AG09319 (cell line): Measurements from ENCODE around the gene SGSM1.

ENCODE experiments used
- DNase-seq: peaks from one replicate; pipeline ENCODE4 v3.0.0-alpha.2; 2010; ENCODE audit warnings: low read depth; ENCODE audit errors: extremely low read depth
- TF ChIP-seq, protein P1 (sequence below): IDR thresholded peaks from 2 replicates; pipeline ENCODE4 v1.5.1; 2011; ENCODE audit warnings: low read depth, mild to moderate bottlenecking, inconsistent platforms, low read length, moderate library complexity

Gene SGSM1

DNA sequence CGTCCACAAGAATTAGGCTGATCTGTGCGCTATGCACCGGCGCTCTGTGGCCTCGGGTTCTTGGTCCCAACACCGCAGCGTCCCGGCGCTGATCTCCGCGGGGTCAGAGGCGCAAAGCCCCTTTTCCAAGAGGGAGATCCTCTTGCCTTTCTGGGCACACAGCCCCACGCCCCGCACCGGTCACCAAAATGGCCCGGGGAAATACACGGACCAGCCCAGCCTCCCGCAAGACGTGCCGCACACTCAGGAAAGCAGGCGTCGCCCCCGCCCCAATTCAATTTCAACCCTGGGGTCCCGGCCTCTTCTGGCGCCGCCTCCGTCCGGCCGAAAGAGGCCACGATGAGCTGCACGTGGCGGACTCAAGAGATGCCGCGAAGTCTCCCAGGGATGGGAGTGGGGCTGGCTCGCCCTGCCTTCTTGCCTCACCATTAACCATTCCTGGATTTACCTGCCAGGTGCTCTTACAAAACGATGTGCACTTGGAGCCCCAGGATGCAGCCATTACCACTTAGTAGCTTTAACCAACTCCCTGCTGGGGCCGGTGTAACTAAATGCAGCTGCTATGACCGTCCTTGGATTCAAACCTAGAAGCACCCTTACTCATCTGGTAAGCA is 42.0 kb upstream of the SGSM1 start:
- DNase-seq: no peak

DNA sequence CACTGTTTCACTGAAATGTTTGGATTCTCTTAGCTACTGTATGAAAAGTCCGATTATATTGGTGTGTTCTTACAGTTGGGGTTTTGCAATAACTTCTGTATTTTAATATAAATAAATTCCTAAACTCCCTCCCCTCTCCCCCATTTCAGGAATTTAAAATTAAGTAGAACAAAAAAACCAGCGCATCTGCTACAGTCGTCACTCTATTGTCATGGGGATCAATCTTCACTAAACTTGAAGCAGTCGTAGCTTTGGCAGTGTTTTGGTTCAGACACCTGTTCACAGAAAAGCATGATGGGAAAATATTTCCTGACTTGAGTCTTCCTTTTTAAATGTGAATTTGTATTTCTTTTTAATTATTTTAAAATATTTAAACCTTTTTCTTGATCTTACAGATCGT is 40.8 kb upstream of the SGSM1 start:
- TF ChIP-seq, protein P1, sequence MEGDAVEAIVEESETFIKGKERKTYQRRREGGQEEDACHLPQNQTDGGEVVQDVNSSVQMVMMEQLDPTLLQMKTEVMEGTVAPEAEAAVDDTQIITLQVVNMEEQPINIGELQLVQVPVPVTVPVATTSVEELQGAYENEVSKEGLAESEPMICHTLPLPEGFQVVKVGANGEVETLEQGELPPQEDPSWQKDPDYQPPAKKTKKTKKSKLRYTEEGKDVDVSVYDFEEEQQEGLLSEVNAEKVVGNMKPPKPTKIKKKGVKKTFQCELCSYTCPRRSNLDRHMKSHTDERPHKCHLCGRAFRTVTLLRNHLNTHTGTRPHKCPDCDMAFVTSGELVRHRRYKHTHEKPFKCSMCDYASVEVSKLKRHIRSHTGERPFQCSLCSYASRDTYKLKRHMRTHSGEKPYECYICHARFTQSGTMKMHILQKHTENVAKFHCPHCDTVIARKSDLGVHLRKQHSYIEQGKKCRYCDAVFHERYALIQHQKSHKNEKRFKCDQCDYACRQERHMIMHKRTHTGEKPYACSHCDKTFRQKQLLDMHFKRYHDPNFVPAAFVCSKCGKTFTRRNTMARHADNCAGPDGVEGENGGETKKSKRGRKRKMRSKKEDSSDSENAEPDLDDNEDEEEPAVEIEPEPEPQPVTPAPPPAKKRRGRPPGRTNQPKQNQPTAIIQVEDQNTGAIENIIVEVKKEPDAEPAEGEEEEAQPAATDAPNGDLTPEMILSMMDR: no peak
- no peak for DNase-seq

More for the DNA sequence above, 42.0 kb upstream of the SGSM1 start:
- TF ChIP-seq, protein P1: no peak

DNA sequence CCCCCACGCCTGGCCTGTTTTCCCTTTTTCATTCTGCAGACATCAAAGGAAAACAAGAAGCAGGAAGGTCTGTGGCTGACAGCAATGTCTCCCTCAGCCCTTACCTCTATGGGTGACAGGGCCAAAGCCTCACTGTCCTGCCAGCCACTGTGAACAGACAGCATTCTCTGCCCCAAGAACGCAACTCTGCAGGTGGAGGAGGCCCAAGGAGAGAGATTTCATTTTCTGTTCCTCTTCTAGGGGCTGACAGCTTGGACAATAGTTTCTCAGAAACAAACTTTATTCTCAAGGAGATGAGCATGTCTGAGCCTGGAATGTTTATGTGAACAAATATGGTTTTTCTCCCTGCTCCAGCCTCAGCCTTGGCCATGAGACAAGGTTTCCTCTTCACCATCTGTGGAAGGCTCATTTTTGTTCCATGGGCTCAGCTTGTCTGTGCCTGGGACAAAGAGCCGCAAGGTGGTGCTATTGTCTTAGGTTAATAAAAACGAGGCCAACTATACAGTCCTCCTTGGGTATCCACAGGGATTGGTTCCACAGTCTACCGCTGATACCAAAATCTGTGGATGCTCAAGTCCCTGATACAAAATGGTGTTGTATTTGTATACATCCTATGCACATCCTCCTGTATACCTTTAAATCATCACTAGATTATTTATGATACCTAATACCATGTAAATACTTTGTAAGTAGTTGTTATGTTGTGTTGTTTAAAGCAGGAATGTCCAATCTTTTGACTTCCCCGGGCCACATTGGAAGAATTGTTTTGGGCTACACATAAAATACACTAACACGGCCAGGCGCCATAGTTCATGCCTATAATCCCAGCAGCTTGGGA is 37.3 kb upstream of the SGSM1 start:
- peak; percentile 18 for DNase-seq
- TF ChIP-seq, protein P1: peak; percentile 70

DNA sequence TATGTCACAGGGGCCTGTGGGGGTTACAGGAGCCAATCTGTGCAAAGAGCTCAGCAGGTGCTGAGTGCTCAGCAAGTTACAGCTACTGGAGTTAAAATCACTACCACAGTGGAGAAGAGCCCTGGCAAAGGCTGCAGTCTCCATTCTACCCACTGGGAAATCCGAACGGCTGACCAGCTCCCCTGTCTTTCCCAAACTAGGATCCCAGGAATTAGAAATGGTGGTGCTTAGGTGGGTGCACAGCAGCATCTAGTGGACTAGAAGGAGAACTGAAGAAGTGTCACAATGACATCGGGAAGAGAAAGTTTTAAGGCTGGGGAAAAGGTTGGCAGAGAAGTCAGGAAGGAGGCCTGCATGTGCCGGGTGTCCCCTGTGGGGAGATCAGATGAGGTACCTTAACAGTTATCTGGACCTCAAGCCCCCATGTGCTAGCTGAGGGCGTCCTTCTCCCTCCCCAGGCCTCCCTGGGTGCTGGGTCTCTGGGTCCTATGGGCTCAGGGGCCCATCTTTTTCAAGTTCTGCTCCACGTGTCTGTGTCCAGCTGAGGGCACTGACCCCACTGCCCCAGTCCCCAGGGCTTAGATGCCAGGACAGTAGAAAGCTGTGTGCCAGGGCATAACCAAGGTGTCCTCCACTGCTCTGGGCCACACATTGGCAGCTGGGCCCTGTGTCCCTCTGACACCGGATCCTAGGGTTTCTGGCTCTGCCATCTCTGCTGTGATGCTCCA is 33.4 kb upstream of the SGSM1 start:
- no peak for DNase-seq
- TF ChIP-seq, protein P1: peak; percentile 39

DNA sequence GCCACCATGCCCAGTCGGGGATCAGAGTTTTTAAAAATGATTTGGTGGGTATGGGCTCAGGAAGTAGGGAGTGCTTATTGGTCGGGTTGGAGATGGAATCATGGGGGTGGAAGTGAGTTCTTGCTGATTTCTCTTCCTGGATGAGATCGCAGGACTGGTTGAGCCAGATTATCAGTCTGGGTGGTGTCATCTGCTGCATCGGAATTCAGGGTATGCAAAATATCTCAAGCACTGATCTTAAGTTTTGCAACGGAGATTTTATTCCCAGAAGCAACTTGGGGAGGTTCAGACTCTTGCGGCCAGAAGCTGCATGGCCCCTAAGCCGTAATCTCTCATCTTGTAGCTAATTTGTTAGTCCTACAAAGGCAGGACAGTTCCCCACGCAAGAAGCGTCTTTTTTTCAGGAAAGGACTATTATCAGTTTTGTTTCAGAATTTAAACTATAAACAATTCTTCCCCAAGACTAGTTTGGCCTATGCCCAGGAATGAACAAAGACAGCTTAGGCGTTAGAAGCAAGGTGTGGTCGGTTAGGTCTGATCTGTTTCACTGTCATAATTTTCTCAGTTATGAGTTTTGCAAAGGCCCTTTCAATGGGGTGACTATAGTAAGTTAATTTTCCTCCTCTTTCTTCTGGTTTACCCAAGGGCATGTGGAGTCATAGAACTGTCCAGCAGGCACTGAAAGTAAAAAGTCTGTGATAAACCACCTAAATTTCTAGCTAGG is 30.1 kb upstream of the SGSM1 start:
- DNase-seq: no peak

DNA sequence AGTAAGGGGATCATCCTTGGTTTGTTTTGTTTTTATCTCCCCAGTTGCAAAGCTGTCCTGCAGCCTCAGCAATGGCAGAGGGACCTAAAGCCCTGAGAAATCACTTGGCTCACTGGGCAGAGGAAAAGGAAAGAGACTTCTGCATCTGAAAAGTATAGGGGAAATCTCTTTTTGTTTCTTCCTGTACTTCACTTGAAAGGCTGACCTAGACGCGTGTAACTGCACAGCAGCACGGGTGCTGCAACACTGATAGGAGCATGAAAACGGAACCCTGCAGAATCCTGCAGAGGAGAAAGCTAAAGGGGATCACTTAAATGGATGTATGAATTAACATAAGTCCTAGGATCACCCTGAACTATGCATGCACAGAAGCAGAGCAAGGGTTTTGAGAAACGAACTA is 29.5 kb upstream of the SGSM1 start:
- TF ChIP-seq, protein P1: no peak
- no peak for DNase-seq

More for the DNA sequence above, 30.1 kb upstream of the SGSM1 start:
- TF ChIP-seq, protein P1: no peak
